ENCODE results near the gene FGF11. TPM values are rescaled to one million over a fixed set of nuclear protein-coding genes. Genes with fewer than 3 reads are reported as not detected.
"Not testable (repeated sequence)": the region's sequence is repeated elsewhere in the genome, so short reads cannot be mapped to it uniquely, and the experiment has no call there.

The FGF11 gene
- total and polyA plus RNA-seq, 12 donors, result 2.0 to 15.9 (median 7.6) TPM

- intact Hi-C loops (cut with DNase I), result loop anchor here in 2 of 10 donors (5.0 to 10.0 kb wide), 2 partner anchors 125 to 128 kb away; partner anchors contain the start of genes KCTD11 (in 2 of the 2) and TMEM95 (in 1 of the 2)
- H3K36me3 ChIP-seq, result peaks cover 0 to 3% (median 0%) of the 10 kb centered on the region in 9 donors
- DNase-seq (no peak), ATAC-seq (no peak)
- H3K27ac ChIP-seq, result peak overlapping the region; percentile 99 to 100 (median 100)
- H3K4me3 ChIP-seq, result peak overlapping the region; percentile 67 to 100 (median 97)
- WGBS, 2 donors, result 0 to 5% methylated on average over 8 of the region's 8 CpGs
- peak in 1 of 9 donors; percentile 1 for TF ChIP-seq CTCF (IDR thresholded peaks at IDR 0.05)
- H3K9me3 ChIP-seq, result no peaks in the 10 kb centered on the region
- H3K4me1 ChIP-seq, result peaks cover 28 to 74% (median 55%) of the 10 kb centered on the region in 9 donors
- H3K27me3 ChIP-seq, result no peaks in the 10 kb centered on the region
Measured at GRCh38 chr17:7480089-7480384, 40.7 kb downstream of the FGF11 start.

DNA sequence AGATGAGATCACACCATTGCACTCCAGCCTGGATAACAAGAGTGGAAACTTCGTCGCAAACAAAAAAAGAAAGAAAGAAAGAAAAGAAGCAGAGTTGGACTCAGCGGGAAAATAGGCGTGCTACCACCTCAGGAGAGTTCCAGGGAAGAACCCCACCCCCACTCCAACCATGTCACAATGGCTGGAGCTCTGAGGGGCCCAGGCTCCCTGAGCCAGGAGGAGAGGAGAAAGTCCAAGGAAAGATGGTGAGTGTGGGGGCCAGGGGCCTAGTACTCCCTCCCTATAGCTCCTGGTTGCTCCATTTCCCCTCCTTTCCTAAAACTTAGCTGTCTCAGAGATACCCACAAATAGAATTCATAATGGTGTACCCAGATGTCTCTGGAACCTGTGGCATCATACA, 42.0 kb downstream of the FGF11 start, which contains the start of gene SLC35G6:
Gene SLC35G6 (plus strand): TSS at position 172 of the 400 bp plus-strand sequence. CDS start 71 bp downstream, at position 243.
- Histone ChIP-seq H3K4me1 (peaks cover 25 to 74% (median 55%) of the 10 kb centered on the region in 9 donors), H3K27ac (peak within 1 kb of the TSS in 9 of 10 donors; percentile 100), H3K4me3 (peak within 1 kb of the TSS in 8 of 10 donors; percentile 67 to 100 (median 97))
- not testable (repeated sequence) for ATAC-seq, H3K27me3 ChIP-seq, DNase-seq, H3K36me3 ChIP-seq, H3K9me3 ChIP-seq
- intact Hi-C loops (cut with DNase I), result loop anchor here in 2 of 10 donors (5.0 to 10.0 kb wide), 2 partner anchors 126 to 129 kb away; partner anchors contain the start of genes KCTD11 (in 2 of the 2) and TMEM95 (in 1 of the 2)
- 97% methylated on average over 4 of the region's 4 CpGs for WGBS, 2 donors

- H3K36me3 ChIP-seq, H3K9me3 ChIP-seq, DNase-seq, H3K27me3 ChIP-seq, ATAC-seq: not testable (repeated sequence)
- Histone ChIP-seq H3K4me1 (peaks cover 25 to 74% (median 55%) of the 10 kb centered on the region in 9 donors), H3K27ac (peak overlapping the region in 9 of 10 donors; percentile 91 to 100 (median 100)), H3K4me3 (peak overlapping the region in 1 of 10 donors; percentile 70)
- intact Hi-C loops (cut with DNase I), result loop anchor here in 2 of 10 donors (5.0 to 10.0 kb wide), 2 partner anchors 127 to 130 kb away; partner anchors contain the start of genes KCTD11 (in 2 of the 2) and TMEM95 (in 1 of the 2)
- WGBS, 2 donors, result 81 to 82% methylated on average over 31 of the region's 31 CpGs
Measured at GRCh38 chr17:7481842-7482741, 42.8 kb downstream of the FGF11 start.

DNA sequence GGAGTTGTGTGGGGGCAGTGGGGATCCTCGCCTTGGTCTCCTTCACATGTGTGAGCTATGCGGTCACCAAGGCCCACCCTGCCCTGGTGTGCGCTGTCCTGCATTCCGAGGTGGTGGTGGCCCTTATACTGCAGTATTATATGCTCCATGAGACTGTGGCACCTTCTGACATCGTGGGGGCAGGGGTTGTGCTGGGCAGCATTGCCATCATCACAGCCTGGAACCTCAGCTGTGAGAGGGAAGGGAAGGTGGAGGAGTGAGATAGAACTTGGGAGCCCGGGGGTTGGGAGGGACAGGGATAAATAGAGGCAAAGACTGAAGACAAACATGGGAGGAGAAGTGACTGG, 43.4 kb downstream of the FGF11 start:
- intact Hi-C loops (cut with DNase I), result loop anchor here in 2 of 10 donors (5.0 to 10.0 kb wide), 2 partner anchors 128 to 130 kb away; partner anchors contain the start of genes KCTD11 (in 2 of the 2) and TMEM95 (in 1 of the 2)
- H3K4me3 ChIP-seq, result peak overlapping the region in 9 of 10 donors; percentile 55 to 87 (median 67)
- H3K27me3 ChIP-seq, DNase-seq, H3K36me3 ChIP-seq, H3K9me3 ChIP-seq, ATAC-seq: not testable (repeated sequence)
- H3K27ac ChIP-seq, result peak overlapping the region; percentile 91 to 100 (median 100)
- peaks cover 23 to 74% (median 55%) of the 10 kb centered on the region in 9 donors for H3K4me1 ChIP-seq
- WGBS, 2 donors, result 68 to 74% methylated on average over 6 of the region's 6 CpGs

DNA sequence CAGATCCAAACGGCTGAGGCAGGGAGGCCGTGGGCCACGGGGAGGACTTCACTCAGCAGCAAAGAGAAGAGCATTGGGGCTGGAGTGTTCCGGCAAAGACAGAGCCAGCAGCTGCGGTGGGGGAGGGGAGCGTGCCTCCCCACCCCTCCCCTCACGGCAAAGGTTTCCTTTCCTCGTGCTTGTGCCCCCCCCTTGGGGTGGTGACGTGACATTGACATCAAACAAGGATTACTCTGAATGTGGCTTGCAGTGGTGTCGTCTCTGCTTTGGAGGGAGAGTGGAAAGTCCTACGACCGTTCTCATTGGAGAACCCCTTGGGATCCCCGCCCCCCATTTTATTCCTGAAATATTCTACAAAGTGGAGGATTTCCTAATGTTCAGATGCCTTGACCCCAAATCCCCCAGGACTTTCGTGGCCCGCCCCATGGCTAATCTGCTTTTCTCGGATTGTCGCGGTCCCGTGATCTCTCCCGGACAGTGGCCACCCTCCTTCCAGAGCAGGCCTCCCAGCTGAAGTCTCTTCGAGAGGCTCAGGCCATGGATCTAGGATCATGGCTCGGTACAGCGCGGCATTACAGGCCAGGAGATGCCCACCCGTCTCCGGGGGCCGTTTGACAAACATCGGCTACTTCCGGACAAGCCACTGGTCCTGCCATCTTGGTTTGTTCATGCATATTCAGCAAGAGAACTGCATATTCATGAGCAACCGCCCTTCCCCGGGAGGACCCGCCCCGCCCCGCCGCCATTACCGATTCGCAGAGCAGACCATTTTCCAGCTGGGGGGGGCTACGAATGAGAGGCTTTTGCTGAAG, 44.1 kb downstream of the FGF11 start:
- WGBS, 2 donors, result 0 to 1% methylated on average over 38 of the region's 38 CpGs

More for the DNA sequence above, 44.1 kb downstream of the FGF11 start:
- Histone ChIP-seq H3K9me3 (no peaks in the 10 kb centered on the region), H3K27ac (peak overlapping the region; percentile 91 to 100 (median 100)), H3K36me3 (no peaks in the 10 kb centered on the region), H3K4me3 (peak overlapping the region; percentile 55 to 87 (median 68)), H3K4me1 (peaks cover 19 to 72% (median 53%) of the 10 kb centered on the region in 9 donors), H3K27me3 (no peaks in the 10 kb centered on the region)
- ATAC-seq (peak; percentile 67 to 87 (median 76)), DNase-seq (peak; percentile 88 to 97)
- intact Hi-C loops (cut with DNase I), result loop anchor here in 4 of 10 donors (1.0 to 10.0 kb wide), 7 partner anchors 46 to 133 kb away; partner anchors contain the start of genes KCTD11 (in 2 of the 4), SENP3 (in 2 of the 4), TMEM95 (in 1 of the 4) and TNFSF13 (in 1 of the 4)
- TF ChIP-seq CTCF (IDR thresholded peaks at IDR 0.05), result no peak

Measured in heart right ventricle (tissue), 16 donors.